ENCODE data around the gene POU6F1. TPM values are rescaled to one million over a fixed set of nuclear protein-coding genes. Genes with fewer than 3 reads are reported as not detected.
"Not testable (repeated sequence)": the region's sequence is repeated elsewhere in the genome, so short reads cannot be mapped to it uniquely, and the experiment has no call there.

The POU6F1 gene, protein sequence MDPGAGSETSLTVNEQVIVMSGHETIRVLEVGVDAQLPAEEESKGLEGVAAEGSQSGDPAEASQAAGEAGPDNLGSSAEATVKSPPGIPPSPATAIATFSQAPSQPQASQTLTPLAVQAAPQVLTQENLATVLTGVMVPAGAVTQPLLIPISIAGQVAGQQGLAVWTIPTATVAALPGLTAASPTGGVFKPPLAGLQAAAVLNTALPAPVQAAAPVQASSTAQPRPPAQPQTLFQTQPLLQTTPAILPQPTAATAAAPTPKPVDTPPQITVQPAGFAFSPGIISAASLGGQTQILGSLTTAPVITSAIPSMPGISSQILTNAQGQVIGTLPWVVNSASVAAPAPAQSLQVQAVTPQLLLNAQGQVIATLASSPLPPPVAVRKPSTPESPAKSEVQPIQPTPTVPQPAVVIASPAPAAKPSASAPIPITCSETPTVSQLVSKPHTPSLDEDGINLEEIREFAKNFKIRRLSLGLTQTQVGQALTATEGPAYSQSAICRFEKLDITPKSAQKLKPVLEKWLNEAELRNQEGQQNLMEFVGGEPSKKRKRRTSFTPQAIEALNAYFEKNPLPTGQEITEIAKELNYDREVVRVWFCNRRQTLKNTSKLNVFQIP
- polyA plus RNA-seq = 3.2 TPM

DNA sequence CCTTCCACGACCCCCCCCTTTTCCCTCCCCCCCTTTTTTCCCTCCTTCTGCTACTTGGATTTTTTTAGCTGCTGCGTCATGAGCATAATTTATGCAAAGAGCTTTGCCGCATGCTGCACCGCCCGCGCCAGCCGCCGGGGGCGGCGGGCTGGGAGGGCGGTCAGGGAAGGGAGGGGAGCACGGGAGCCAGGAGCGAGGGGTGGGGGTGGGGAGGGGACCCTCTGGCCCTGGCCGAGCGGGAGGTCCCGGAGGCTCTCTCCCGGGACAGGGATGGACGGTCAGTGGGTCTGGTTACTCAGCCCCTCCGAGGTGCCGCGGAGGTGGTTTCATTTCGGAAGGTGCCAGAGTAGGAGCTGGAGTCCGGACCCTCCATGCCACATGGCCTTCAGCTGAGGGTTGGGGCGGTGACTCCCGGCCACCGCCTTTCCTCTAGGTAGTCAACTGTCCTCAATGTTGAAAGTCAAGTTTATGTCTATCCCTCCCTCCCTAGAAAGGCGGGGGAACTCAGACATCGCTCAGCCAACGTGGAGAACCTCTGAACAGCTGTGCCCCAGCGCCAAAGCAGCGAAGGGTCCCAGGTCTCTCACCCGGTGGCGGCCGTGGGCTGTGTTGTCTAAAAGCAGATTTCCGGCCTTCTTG lies at the start of gene POU6F1:
Gene POU6F1, minus strand, starts transcription at position 95 of the 639 bp plus-strand sequence. CDS start 11,226 bp downstream, outside the sequence.
- H3K27me3 Mint-ChIP-seq = no peaks in the 10 kb centered on the region
- H3K27ac Mint-ChIP-seq = peak within 1 kb of the TSS; percentile 96 to 97 (median 97)
- peak within 1 kb of the TSS; percentile 94 to 96 (median 96) for H3K4me3 Mint-ChIP-seq
- no peaks in the 10 kb centered on the region for H3K9me3 Mint-ChIP-seq
- H3K4me1 Mint-ChIP-seq = peaks cover 15 to 19% (median 18%) of the 10 kb centered on the region in 3 donors
- peaks cover 4% of the 10 kb centered on the region for H3K36me3 Mint-ChIP-seq

DNA sequence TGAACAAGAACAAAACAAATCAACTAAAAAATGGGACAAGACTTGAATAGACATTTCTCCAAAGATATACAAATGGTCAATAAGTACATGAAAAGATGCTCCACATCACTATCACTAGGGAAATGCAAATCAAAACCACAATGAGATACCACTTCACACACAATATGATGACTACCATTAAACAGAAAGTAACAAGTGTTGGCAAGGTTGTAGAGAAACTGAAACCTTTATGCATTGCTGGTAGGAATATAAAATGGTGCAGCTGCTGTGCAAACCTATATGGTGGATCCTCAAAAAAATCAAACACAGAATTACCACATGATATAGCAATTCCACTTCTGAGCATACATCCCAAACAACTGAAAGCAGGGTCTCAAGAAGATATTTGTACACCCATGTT lies 47.2 kb upstream of the POU6F1 start:
- peaks cover 11% of the 10 kb centered on the region for H3K36me3 Mint-ChIP-seq
- H3K27me3 Mint-ChIP-seq = no peaks in the 10 kb centered on the region
- H3K4me1 Mint-ChIP-seq = peaks cover 27 to 30% (median 27%) of the 10 kb centered on the region in 3 donors
- H3K9me3 Mint-ChIP-seq = peaks cover 0 to 4% (median 0%) of the 10 kb centered on the region in 3 donors
- peak overlapping the region in 2 of 4 donors; percentile 27 to 39 for H3K4me3 Mint-ChIP-seq
- peak overlapping the region in 2 of 3 donors; percentile 12 to 61 for H3K27ac Mint-ChIP-seq

DNA sequence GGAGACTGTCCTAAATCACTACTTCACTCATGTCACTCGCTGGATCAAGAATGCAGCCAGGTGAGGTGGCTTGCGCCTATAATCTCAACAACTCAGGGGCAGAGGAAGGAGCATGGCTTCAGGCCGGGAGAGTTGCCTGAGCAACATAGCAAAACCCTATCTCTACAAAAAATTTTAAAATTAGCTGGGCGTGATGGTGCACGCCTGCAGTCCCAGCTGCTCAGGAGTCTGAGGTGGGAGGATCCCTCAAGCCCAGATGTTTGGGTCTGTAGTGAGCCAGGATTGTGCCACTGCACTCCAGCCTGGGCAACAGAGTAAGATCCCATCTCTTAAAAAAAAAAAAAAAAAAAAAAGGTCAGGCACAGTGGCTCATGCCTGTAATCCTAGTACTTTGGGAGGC lies 46.4 kb upstream of the POU6F1 start:
- Mint-ChIP-seq H3K27ac (no peak overlapping the region), H3K36me3 (peaks cover 11% of the 10 kb centered on the region), H3K4me3 (peak overlapping the region in 1 of 4 donors; percentile 14), H3K4me1 (peaks cover 26 to 27% (median 26%) of the 10 kb centered on the region in 3 donors), H3K27me3 (no peaks in the 10 kb centered on the region), H3K9me3 (peaks cover 0 to 4% (median 0%) of the 10 kb centered on the region in 3 donors)

DNA sequence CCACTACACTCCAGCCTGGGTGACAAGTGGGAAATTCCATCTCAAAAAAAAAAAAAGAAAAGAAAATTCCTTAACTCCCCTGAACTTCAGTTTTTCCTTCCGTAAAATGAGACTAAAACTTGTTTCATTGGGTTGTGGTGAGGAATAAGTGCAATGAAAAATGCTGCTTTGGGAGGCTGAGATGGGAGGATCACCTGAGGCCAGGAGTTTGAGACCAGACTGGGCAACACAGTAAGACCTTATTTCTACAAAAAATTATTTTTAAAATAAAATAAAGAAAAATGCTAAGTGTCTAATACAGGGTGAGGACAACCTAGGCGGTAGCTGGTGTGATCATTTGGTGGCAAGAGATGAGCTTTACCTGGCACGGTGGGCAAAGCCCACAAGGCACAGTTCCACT lies 45.5 kb upstream of the POU6F1 start:
- Mint-ChIP-seq H3K36me3 (peaks cover 11% of the 10 kb centered on the region), H3K27me3 (no peaks in the 10 kb centered on the region), H3K4me3 (no peak overlapping the region), H3K27ac (peak overlapping the region in 1 of 3 donors; percentile 57), H3K4me1 (peaks cover 20 to 22% (median 21%) of the 10 kb centered on the region in 3 donors), H3K9me3 (peaks cover 0 to 4% (median 0%) of the 10 kb centered on the region in 3 donors)

DNA sequence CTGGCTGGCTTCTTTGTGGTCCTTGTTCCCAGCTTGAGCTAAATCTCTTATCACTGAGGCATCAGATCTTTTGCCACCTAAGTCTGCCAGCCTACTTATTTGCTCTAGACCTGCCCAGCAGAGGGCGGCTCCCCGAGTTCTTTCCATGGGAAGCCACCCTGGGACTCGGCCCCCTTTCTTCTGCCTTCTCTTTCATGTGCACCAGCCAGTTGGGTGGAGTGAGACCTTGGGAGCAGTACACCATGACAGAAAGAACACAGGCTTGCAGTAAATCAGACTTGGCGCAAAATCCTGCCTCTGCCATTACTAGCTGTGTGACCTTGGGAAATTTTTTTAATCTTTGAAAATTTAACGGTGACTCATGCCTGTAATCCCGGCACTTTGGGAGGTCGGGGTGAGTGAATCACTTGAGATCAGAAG lies 44.9 kb upstream of the POU6F1 start:
- H3K9me3 Mint-ChIP-seq = peaks cover 0 to 4% (median 0%) of the 10 kb centered on the region in 3 donors
- peaks cover 16 to 22% (median 19%) of the 10 kb centered on the region in 3 donors for H3K4me1 Mint-ChIP-seq
- H3K36me3 Mint-ChIP-seq = peaks cover 11% of the 10 kb centered on the region
- no peak overlapping the region for H3K4me3 Mint-ChIP-seq
- no peak overlapping the region for H3K27ac Mint-ChIP-seq
- no peaks in the 10 kb centered on the region for H3K27me3 Mint-ChIP-seq

DNA sequence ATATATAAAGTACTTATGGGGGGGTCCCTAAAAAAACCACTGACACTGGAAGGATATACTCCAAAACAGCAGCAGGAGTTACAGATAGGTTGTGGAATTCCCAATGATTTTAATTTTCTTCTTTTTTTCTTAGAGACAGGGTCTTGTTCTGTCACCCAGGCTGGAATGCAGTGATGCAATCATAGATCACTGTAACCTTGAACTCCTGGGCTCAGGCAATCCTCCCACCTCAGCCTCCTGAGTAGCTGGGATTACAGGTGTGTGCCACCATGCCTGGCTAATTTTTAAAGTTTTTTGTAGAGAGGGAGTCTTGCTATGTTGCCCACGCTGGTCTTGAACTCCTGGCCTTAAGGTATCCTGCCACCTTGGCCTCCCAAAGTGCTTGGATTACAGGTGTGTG lies 41.7 kb upstream of the POU6F1 start:
- H3K36me3 Mint-ChIP-seq, H3K4me3 Mint-ChIP-seq, H3K27ac Mint-ChIP-seq, H3K9me3 Mint-ChIP-seq, H3K27me3 Mint-ChIP-seq: not testable (repeated sequence)
- peaks cover 10 to 13% (median 13%) of the 10 kb centered on the region in 3 donors for H3K4me1 Mint-ChIP-seq

DNA sequence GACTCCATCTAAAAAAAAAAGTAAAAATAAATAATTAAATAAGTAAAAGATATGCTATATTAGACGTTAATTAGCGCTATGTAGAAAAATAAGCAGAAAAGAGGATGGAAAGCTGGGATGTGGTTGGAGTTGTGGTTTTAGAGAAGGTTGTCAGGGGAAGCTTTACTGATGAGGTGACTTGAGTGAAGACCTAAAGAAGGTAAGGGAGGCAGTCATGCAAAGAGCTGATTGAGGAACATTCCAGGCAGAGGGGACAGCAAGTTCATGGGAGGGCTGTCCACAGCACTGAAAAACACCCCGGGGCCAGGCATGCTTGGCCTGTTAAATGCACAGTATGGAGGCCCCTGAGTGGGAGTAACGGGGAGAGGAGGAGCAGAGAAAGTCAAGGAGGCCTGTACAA lies 36.7 kb upstream of the POU6F1 start:
- Mint-ChIP-seq H3K4me3 (no peak overlapping the region), H3K9me3 (no peaks in the 10 kb centered on the region), H3K27me3 (no peaks in the 10 kb centered on the region), H3K27ac (no peak overlapping the region), H3K4me1 (peaks cover 8 to 14% (median 13%) of the 10 kb centered on the region in 3 donors), H3K36me3 (peaks cover 3% of the 10 kb centered on the region)

DNA sequence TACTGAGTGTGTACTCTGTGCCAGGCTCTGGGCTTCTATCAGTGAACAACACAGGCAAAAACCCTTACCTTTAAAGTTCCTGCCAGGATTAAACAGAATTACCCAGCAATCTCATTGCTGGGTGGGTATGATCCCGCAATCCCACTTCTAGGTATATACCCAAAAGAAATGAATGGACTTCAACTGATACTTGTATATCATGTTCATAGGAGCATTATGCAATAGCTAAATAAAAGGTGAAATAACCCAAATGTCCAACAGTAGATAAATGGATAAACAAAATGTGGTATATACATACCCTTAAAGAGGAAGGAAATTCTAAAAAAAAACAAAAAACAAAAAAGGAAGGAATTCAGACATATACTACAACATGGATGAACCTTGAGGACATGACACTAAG lies 35.4 kb upstream of the POU6F1 start:
- peak overlapping the region in 1 of 3 donors; percentile 8 for H3K27ac Mint-ChIP-seq
- H3K36me3 Mint-ChIP-seq = peaks cover 3% of the 10 kb centered on the region
- no peaks in the 10 kb centered on the region for H3K27me3 Mint-ChIP-seq
- no peaks in the 10 kb centered on the region for H3K9me3 Mint-ChIP-seq
- H3K4me3 Mint-ChIP-seq = no peak overlapping the region
- H3K4me1 Mint-ChIP-seq = peaks cover 8 to 13% (median 12%) of the 10 kb centered on the region in 3 donors

DNA sequence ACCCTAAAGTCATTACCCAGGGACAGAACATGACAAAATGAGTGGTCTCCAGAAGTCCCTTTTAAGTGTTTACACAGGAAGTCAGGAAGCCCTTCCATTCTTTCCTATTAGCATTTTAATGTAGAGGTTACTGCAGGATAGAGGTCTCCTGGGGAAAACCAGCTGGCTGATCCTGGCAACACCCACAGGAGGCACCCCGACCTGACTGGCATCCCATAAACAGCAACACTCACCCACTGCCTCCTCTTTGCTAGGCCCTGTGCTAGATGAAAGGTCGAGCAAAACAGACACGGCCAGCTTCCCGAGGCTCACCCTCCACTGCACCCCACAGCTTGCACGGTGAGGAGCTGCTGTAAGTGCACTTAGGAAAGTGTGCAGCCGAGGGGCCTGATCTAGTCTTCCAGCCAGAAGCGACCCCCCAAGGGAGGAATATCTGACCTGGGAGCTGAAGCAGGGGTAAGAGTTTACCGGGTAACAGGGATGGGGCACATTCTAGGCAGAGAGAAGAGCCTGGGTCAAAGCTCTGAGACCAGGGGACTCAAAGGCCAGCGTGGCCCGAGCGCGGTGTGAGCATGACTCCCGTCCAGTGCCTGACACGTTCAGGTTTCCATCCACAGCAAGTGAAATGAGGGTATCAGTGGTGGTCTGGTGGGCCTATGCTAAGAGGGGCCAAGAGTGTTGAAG lies 29.8 kb upstream of the POU6F1 start:
- peak overlapping the region; percentile 10 to 76 (median 59) for H3K27ac Mint-ChIP-seq
- peaks cover 22 to 36% (median 34%) of the 10 kb centered on the region in 3 donors for H3K4me1 Mint-ChIP-seq
- no peaks in the 10 kb centered on the region for H3K9me3 Mint-ChIP-seq
- H3K4me3 Mint-ChIP-seq = peak overlapping the region in 1 of 4 donors; percentile 72
- H3K27me3 Mint-ChIP-seq = no peaks in the 10 kb centered on the region
- H3K36me3 Mint-ChIP-seq = peaks cover 2% of the 10 kb centered on the region

DNA sequence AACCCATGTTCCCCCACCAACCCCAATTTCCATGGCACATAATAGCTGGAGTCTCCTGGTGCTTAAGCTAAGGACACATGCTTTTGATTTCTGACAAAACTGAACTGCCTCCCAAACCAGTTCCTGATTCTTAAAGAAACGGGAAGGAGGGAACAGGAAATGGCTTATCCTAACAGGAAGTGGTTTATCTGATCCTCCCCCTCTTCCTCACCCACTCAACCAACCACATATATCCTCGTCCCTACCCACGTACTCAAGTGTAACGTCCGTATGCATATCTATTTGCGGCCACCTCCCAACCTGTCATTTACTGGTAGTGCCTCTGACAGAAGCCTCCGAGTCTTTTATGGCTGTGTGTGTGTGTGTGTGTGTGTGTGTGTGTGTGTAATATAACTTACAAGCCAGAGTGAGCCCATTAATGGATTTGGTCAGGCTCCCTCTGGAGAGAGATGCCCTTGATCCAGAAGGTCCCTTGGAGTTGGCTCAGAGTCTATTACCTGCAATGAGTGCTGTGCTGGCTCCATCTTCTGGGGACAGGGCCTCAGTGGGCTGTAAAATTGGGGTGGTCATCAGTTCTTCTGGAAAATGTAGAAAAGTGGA lies 28.5 kb upstream of the POU6F1 start:
- H3K36me3 Mint-ChIP-seq = peaks cover 4% of the 10 kb centered on the region

DNA sequence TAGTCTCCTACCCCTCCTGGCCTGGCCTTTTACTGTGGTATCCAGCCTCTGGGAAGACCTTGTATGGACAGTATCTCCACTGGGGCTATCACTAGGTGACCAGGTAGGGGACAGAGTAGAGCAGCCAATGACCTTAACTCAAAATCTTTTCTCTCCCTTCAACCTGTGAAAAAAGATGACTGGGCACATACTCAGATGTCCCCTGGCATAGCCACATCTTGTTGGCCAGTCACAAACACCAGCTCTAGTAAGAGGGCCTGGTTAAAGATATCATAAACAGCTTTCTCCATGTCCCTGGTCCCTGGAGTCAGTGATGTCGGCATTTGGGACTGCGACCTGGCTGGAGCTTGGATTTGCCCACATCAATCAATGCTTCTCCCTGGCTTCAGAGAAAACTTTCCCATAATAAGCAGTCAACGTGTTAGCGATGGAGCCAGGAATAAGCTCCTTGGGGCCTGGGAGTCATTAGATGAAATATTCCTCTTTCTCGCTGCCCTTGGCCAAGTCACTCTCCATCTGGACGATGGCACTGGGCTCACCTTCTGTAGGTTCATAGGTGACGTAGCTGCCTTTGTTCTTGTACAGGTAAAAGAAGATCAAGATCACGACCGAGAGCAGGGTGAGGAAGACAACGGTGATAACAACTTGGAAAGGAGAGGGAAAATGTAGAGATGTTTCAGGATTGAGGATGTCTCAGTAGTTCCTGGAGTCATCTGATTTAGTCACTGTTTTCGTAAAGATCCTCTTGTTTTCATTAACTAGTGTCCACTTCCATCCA lies 27.8 kb upstream of the POU6F1 start:
- H3K4me3 Mint-ChIP-seq = peak overlapping the region in 2 of 4 donors; percentile 1 to 54
- H3K27me3 Mint-ChIP-seq = no peaks in the 10 kb centered on the region
- H3K9me3 Mint-ChIP-seq = no peaks in the 10 kb centered on the region
- H3K27ac Mint-ChIP-seq = peak overlapping the region; percentile 14 to 76 (median 73)
- H3K4me1 Mint-ChIP-seq = peaks cover 31 to 40% (median 39%) of the 10 kb centered on the region in 3 donors
- peaks cover 4% of the 10 kb centered on the region for H3K36me3 Mint-ChIP-seq

More for the DNA sequence above, 28.5 kb upstream of the POU6F1 start:
- H3K4me1 Mint-ChIP-seq = peaks cover 26 to 40% (median 36%) of the 10 kb centered on the region in 3 donors
- no peaks in the 10 kb centered on the region for H3K27me3 Mint-ChIP-seq
- peak overlapping the region in 3 of 4 donors; percentile 19 to 78 (median 54) for H3K4me3 Mint-ChIP-seq
- no peaks in the 10 kb centered on the region for H3K9me3 Mint-ChIP-seq
- peak overlapping the region; percentile 10 to 76 (median 73) for H3K27ac Mint-ChIP-seq

DNA sequence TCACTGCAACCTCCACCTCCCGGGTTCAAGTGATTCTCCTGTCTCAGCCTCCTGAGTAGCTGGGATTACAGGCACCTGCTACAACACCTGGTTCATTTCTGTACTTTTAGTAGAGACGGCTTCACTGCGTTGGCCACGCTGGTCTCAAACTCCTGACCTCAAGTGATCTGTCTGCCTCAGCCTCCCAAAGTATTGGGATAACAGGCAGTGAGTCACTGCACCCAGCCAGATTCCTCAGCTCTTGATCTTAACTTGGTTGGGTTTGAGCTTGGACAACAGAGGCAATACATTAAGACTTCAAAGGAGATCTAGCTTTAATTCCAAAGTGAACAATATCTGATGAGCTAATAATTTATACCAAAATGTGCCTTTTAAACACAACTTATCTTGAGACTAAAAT lies 26.4 kb upstream of the POU6F1 start:
- H3K4me1 Mint-ChIP-seq = peaks cover 41 to 50% (median 42%) of the 10 kb centered on the region in 3 donors
- no peaks in the 10 kb centered on the region for H3K27me3 Mint-ChIP-seq
- H3K9me3 Mint-ChIP-seq = no peaks in the 10 kb centered on the region
- peak overlapping the region in 1 of 4 donors; percentile 38 for H3K4me3 Mint-ChIP-seq
- H3K36me3 Mint-ChIP-seq = peaks cover 6% of the 10 kb centered on the region
- peak overlapping the region; percentile 10 to 82 (median 76) for H3K27ac Mint-ChIP-seq

DNA sequence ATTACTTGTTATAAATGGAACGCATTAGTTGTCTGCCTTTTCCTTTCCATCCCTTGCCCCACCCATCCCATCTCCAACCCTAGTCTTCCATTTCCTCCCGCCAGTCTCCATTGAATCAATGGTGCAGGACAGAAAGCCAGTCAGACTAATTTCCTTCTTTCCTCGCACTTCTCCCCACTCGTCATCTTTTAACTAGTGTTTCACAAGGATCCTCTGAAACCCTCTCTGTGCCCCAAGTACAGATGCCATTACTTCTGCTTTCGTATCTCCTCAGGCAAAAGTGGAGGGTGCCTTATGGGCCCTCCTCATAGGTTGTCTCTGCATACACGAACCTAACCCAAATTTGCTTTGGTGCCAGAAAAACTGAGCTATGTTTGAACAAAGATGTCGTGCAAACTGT lies 25.0 kb upstream of the POU6F1 start:
- Mint-ChIP-seq H3K36me3 (peaks cover 6% of the 10 kb centered on the region), H3K4me3 (peak overlapping the region in 2 of 4 donors; percentile 45 to 63)

More for the DNA sequence above, 25.0 kb upstream of the POU6F1 start:
- H3K4me1 Mint-ChIP-seq = peaks cover 42 to 51% (median 50%) of the 10 kb centered on the region in 3 donors
- H3K27ac Mint-ChIP-seq = peak overlapping the region; percentile 6 to 83 (median 50)
- H3K9me3 Mint-ChIP-seq = no peaks in the 10 kb centered on the region
- H3K27me3 Mint-ChIP-seq = no peaks in the 10 kb centered on the region

Measured in IgD-negative memory B cell (primary cell).